T-cell (primary cell): Measurements from ENCODE around the gene PNPLA1. TPM values are rescaled to one million over a fixed set of nuclear protein-coding genes. Genes with fewer than 3 reads are reported as not detected.

Source experiments
- ATAC-seq, 4 experiments: fragments of 200-7000 bp in 3 of 4; fragments of 150-1000 bp in 1 of 4; cut with Tn5 transposase; replicated peaks in 1 of 4; 1 replicate in 3 of 4; 2 replicates in 1 of 4; pipeline ENCODE4 v1.10.0; 2021; ENCODE audit warnings: moderate library complexity in 3 of 4, mild to moderate bottlenecking in 2 of 4, moderate number of reproducible peaks in 1 of 4
- CTCF ChIA-PET, 2 donors: fragments of 300-600 bp; sonication (Branson Sonifier 250); formaldehyde crosslinking; loops; one replicate each; lab custom pipeline; 2022; ENCODE audit warnings: antibody characterized with exemption in 2 of 2; lab: Charles Lee
- POLR2A ChIA-PET, 2 donors: fragments of 300-600 bp; sonication (Branson Sonifier 250); formaldehyde crosslinking; loops; one replicate each; lab custom pipeline; 2022; ENCODE audit warnings: antibody characterized with exemption in 2 of 2; lab: Charles Lee
- DNase-seq, 35 experiments: peaks; one replicate each; pipeline versions ENCODE4 v3.0.0 to v3.0.0-alpha.2; 2013 to 2023
- H3K27ac ChIP-seq: one replicate; pipeline ENCODE4 v1.5.1; 2013; ENCODE audit warnings: low read length
- H3K27me3 ChIP-seq, 2 experiments: replicated peaks in 1 of 2; 1 replicate in 1 of 2; 2 replicates in 1 of 2; pipeline versions ENCODE4 v1.6.1 to v1.7.0; 2013; ENCODE audit warnings: low read length in 1 of 2, mixed read lengths in 1 of 2; ENCODE audit not compliant: control insufficient read depth in 2 of 2, insufficient read depth in 2 of 2; ENCODE audit errors: extremely low read depth in 1 of 2
- H3K36me3 ChIP-seq, 2 donors: 1 replicate in 1 of 2; 2 replicates in 1 of 2; pipeline versions ENCODE4 v1.6.1 to v1.7.0; 2013; ENCODE audit warnings: low read length in 1 of 2; ENCODE audit not compliant: control insufficient read depth in 2 of 2, insufficient read depth in 1 of 2; ENCODE audit errors: extremely low read depth in 1 of 2
- H3K4me1 ChIP-seq, 2 experiments: 1 replicate in 1 of 2; 2 replicates in 1 of 2; pipeline versions ENCODE4 v1.6.1 to v1.7.0; 2013; ENCODE audit warnings: low read length in 2 of 2, mixed read lengths in 1 of 2; ENCODE audit not compliant: insufficient read depth in 2 of 2, control insufficient read depth in 1 of 2; ENCODE audit errors: extremely low read depth in 1 of 2
- H3K4me3 ChIP-seq, 2 donors: 1 replicate in 1 of 2; 2 replicates in 1 of 2; pipeline versions ENCODE4 v1.5.1 to v1.7.0; 2013; ENCODE audit warnings: mild to moderate bottlenecking in 2 of 2, low read length in 1 of 2, moderate library complexity in 1 of 2; ENCODE audit not compliant: control insufficient read depth in 1 of 2; ENCODE audit errors: extremely low read depth in 1 of 2
- H3K9me3 ChIP-seq: 2 replicates; pipeline ENCODE4 v1.7.0; 2013
- H3K27ac Mint-ChIP-seq, 2 donors: one replicate each; pipeline ENCODE4 v1.8.0; 2020 to 2021; ENCODE audit warnings: mild to moderate bottlenecking in 2 of 2, mixed read lengths in 2 of 2
- H3K27me3 Mint-ChIP-seq, 2 donors: one replicate each; pipeline ENCODE4 v1.8.0; 2021 to 2022; ENCODE audit warnings: mixed read lengths in 2 of 2
- H3K36me3 Mint-ChIP-seq: one replicate; pipeline ENCODE4 v1.8.0; 2021; ENCODE audit warnings: mixed read lengths
- H3K4me1 Mint-ChIP-seq, 3 donors: one replicate each; pipeline ENCODE4 v1.8.0; 2020 to 2022; ENCODE audit warnings: mixed read lengths in 3 of 3, mild to moderate bottlenecking in 1 of 3
- H3K4me3 Mint-ChIP-seq, 3 donors: one replicate each; pipeline ENCODE4 v1.8.0; 2020 to 2022; ENCODE audit warnings: mild to moderate bottlenecking in 3 of 3, mixed read lengths in 3 of 3, moderate library complexity in 3 of 3
- H3K9me3 Mint-ChIP-seq, 3 donors: one replicate each; pipeline ENCODE4 v1.8.0; 2020 to 2022; ENCODE audit warnings: mixed read lengths in 3 of 3
- WGBS: methylation state at CpG from one replicate; pipeline ENCODE4 v1.1.5; 2013; ENCODE audit warnings: missing lambda C conversion rate; ENCODE audit not compliant: insufficient coverage; 5-methylcytosine and 5-hydroxymethylcytosine counted together
- total RNA-seq, 35 experiments: library from RNA in 6 of 35; stranded (reverse) in 6 of 35; fragments of 120-200 nt in 1 of 35; gene quantifications; one replicate each; pipeline versions ENCODE4 v1.2.1 to v1.2.4 and lab custom pipeline; 2013 to 2026

Gene PNPLA1
- total RNA-seq, 5 donors from 2014 or later (not counting 1 experiment from before 2014, with no cell fraction given): 0.20 to 0.22 TPM; not detected in 3

GRCh38 chr6:36252005-36252404, 17.9 kb upstream of the PNPLA1 start:
- H3K4me1 ChIP-seq: no peaks in the 10 kb centered on the region
- POLR2A ChIA-PET: no interaction called here
- WGBS: 100% methylated on average over 1 of the region's 2 CpGs
- H3K9me3 ChIP-seq: no peaks in the 10 kb centered on the region
- no peaks in the 10 kb centered on the region for H3K27me3 ChIP-seq
- Mint-ChIP-seq H3K4me3 (no peak overlapping the region), H3K36me3 (no peaks in the 10 kb centered on the region), H3K27ac (no peak overlapping the region), H3K9me3 (peaks cover 0 to 5% (median 1%) of the 10 kb centered on the region in 3 donors), H3K4me1 (no peaks in the 10 kb centered on the region), H3K27me3 (no peaks in the 10 kb centered on the region)
- no peak for DNase-seq
- CTCF ChIA-PET: no interaction called here
- no peaks in the 10 kb centered on the region for H3K36me3 ChIP-seq
- no peak overlapping the region for H3K4me3 ChIP-seq
- no peak overlapping the region for H3K27ac ChIP-seq
- no peak for ATAC-seq

GRCh38 chr6:36263390-36264000, 6.4 kb upstream of the PNPLA1 start:
- no peaks in the 10 kb centered on the region for H3K36me3 ChIP-seq
- no peak overlapping the region for H3K27ac ChIP-seq
- 67% methylated on average over 5 of the region's 9 CpGs for WGBS
- ATAC-seq (no peak), DNase-seq (no peak)
- Mint-ChIP-seq H3K27ac (no peak overlapping the region), H3K27me3 (peaks cover 1 to 11% of the 10 kb centered on the region in 2 donors), H3K36me3 (peaks cover 6% of the 10 kb centered on the region), H3K4me3 (no peak overlapping the region), H3K4me1 (no peaks in the 10 kb centered on the region), H3K9me3 (peaks cover 0 to 9% (median 6%) of the 10 kb centered on the region in 3 donors)
- POLR2A ChIA-PET: no interaction called here
- CTCF ChIA-PET: no interaction called here
- H3K27me3 ChIP-seq: peaks cover 0 to 7% of the 10 kb centered on the region in 2 experiments
- no peak overlapping the region for H3K4me3 ChIP-seq
- H3K4me1 ChIP-seq: no peaks in the 10 kb centered on the region
- no peaks in the 10 kb centered on the region for H3K9me3 ChIP-seq

- H3K9me3 ChIP-seq: no peaks in the 10 kb centered on the region
- ChIA-PET CTCF (no interaction called here), POLR2A (no interaction called here)
- no peaks in the 10 kb centered on the region for H3K4me1 Mint-ChIP-seq
- H3K27ac ChIP-seq: no peak overlapping the region
- no peaks in the 10 kb centered on the region for H3K36me3 ChIP-seq
- peaks cover 0 to 9% (median 6%) of the 10 kb centered on the region in 3 donors for H3K9me3 Mint-ChIP-seq
- no peak for ATAC-seq
- DNase-seq: no peak
- H3K36me3 Mint-ChIP-seq: peaks cover 6% of the 10 kb centered on the region
- H3K27me3 ChIP-seq: peaks cover 0 to 16% of the 10 kb centered on the region in 2 experiments
- H3K4me3 ChIP-seq: no peak overlapping the region
- no peak overlapping the region for H3K27ac Mint-ChIP-seq
- H3K4me1 ChIP-seq: no peaks in the 10 kb centered on the region
- no peak overlapping the region for H3K4me3 Mint-ChIP-seq
- H3K27me3 Mint-ChIP-seq: peaks cover 11 to 12% of the 10 kb centered on the region in 2 donors
- no CpG with 5 or more reads among the region's 1 CpG for WGBS
Observed at GRCh38 chr6:36265744-36266143, 4.1 kb upstream of the PNPLA1 start.

- WGBS: 87% methylated on average over 13 of the region's 13 CpGs
- Mint-ChIP-seq H3K36me3 (peaks cover 6% of the 10 kb centered on the region), H3K4me1 (no peaks in the 10 kb centered on the region), H3K27ac (no peak overlapping the region), H3K27me3 (peaks cover 12 to 22% of the 10 kb centered on the region in 2 donors), H3K4me3 (no peak overlapping the region), H3K9me3 (peaks cover 0 to 9% (median 6%) of the 10 kb centered on the region in 3 donors)
- Histone ChIP-seq H3K27ac (no peak overlapping the region), H3K9me3 (no peaks in the 10 kb centered on the region), H3K4me1 (no peaks in the 10 kb centered on the region), H3K36me3 (no peaks in the 10 kb centered on the region), H3K27me3 (peaks cover 0 to 23% of the 10 kb centered on the region in 2 experiments), H3K4me3 (no peak overlapping the region)
- no peak for DNase-seq
- ChIA-PET CTCF (no interaction called here), POLR2A (no interaction called here)
- ATAC-seq: no peak
Observed at GRCh38 chr6:36266913-36267644, 2.8 kb upstream of the PNPLA1 start.

- H3K4me3 ChIP-seq: no peak overlapping the region
- peaks cover 0 to 9% (median 6%) of the 10 kb centered on the region in 3 donors for H3K9me3 Mint-ChIP-seq
- H3K36me3 ChIP-seq: no peaks in the 10 kb centered on the region
- peaks cover 9 to 22% of the 10 kb centered on the region in 2 donors for H3K27me3 Mint-ChIP-seq
- CTCF ChIA-PET: no interaction called here
- no peak for ATAC-seq
- no peak overlapping the region for H3K27ac Mint-ChIP-seq
- H3K27me3 ChIP-seq: peaks cover 0 to 24% of the 10 kb centered on the region in 2 experiments
- H3K36me3 Mint-ChIP-seq: peaks cover 6% of the 10 kb centered on the region
- H3K27ac ChIP-seq: no peak overlapping the region
- WGBS: 96% methylated on average over 3 of the region's 4 CpGs
- no peaks in the 10 kb centered on the region for H3K9me3 ChIP-seq
- no peaks in the 10 kb centered on the region for H3K4me1 ChIP-seq
- DNase-seq: no peak
- POLR2A ChIA-PET: no interaction called here
- no peaks in the 10 kb centered on the region for H3K4me1 Mint-ChIP-seq
- H3K4me3 Mint-ChIP-seq: no peak overlapping the region
Observed at GRCh38 chr6:36267731-36268477, 2.0 kb upstream of the PNPLA1 start.

GRCh38 chr6:36268478-36269275, 1.2 kb upstream of the PNPLA1 start:
- Mint-ChIP-seq H3K4me3 (no peak overlapping the region), H3K9me3 (peaks cover 0 to 9% (median 6%) of the 10 kb centered on the region in 3 donors), H3K27ac (no peak overlapping the region), H3K36me3 (peaks cover 6% of the 10 kb centered on the region), H3K27me3 (peaks cover 9 to 22% of the 10 kb centered on the region in 2 donors), H3K4me1 (no peaks in the 10 kb centered on the region)
- ATAC-seq (no peak), DNase-seq (no peak)
- 91% methylated on average over 9 of the region's 12 CpGs for whole genome bisulfite sequencing
- Histone ChIP-seq H3K36me3 (no peaks in the 10 kb centered on the region), H3K27ac (no peak overlapping the region), H3K9me3 (no peaks in the 10 kb centered on the region), H3K4me3 (no peak overlapping the region), H3K27me3 (peaks cover 0 to 29% of the 10 kb centered on the region in 2 experiments), H3K4me1 (no peaks in the 10 kb centered on the region)
- ChIA-PET POLR2A (no interaction called here), CTCF (no interaction called here)
